ES-I3 (cell line): ENCODE data around the gene EOMES.

ENCODE experiments used
- H3K36me3 ChIP-seq: 2 replicates; pipeline ENCODE4 v1.6.1; 2013; ENCODE audit warnings: mild to moderate bottlenecking, low read length, control low read depth, moderate library complexity; ENCODE audit not compliant: insufficient read depth
- H3K4me1 ChIP-seq: 2 replicates; pipeline ENCODE4 v1.6.1; 2013; ENCODE audit warnings: mild to moderate bottlenecking, control low read depth, low read length; ENCODE audit not compliant: insufficient read depth
- H3K9ac ChIP-seq: 2 replicates; pipeline ENCODE4 v1.6.1; 2013; ENCODE audit warnings: low read depth, mild to moderate bottlenecking, low read length, moderate library complexity
- H3K9me3 ChIP-seq: 2 replicates; pipeline ENCODE4 v1.6.1; 2013; ENCODE audit warnings: mild to moderate bottlenecking, low read length, moderate library complexity; ENCODE audit not compliant: control insufficient read depth, insufficient read depth

Gene EOMES

DNA sequence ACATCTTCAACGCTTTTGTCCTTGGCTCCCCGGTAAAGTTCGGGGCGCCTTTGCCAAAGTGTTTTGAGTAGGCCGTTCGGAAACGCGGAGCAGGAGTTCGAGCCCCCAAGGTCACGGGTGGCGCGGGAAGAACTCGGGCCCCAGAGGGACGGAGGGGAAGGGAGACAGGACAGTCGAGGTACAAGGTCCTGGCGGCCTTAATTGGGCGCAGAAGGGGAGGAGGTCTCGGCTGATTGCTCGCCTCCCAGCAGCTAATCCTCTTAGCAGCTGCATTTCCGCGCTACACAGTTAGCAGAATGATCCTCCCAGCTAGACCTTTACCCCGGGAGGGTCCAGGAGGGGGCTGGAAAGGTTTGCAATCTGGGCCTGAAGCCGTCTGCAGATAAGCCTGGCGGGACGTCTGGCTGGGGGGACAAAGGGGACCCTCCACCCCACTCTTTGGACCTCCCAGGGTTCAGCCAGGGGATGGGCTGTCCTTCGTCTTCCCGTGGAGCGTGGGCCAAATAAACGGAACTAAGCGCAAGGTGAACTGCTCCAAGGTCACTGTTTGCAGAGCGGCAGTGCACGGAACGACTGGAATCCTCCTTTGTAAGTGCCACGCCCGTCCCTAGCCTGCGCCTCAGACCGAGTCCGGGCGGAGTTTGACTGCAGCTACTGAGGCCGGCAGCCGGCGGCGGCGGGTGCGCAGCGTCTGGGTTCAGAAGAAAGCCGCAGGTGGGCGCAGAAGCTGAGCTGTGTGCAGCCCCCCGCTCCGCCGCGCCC lies 7.2 kb downstream of the EOMES start:
- Histone ChIP-seq H3K4me1 (peaks cover 12% of the 10 kb centered on the region), H3K9me3 (peaks cover 4% of the 10 kb centered on the region; the same call in 1 of the 2 replicates), H3K9ac (peak overlapping the region; percentile 58; the same call in 1 of the 2 replicates), H3K36me3 (no peaks in the 10 kb centered on the region; the same call in 1 of the 2 replicates)

DNA sequence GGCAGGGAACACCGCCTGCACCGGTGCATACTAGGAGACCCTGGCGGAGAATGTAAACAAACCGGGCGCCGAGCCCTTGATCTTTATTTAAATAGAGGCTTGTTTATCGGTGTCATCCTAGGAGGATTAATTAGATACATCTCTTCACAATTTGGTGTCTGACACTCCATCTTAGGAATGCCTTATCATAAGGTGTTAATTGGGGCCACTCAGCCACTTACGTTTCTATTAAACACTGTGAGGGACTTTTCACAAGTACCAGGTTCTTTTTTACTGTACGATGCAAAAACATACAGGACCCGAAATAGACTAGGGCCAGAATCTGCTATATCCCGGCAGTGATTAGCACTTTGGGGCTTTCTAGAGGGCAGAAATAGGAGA lies 8.0 kb downstream of the EOMES start:
- H3K9me3 ChIP-seq: peaks cover 4% of the 10 kb centered on the region; the same call in 1 of the 2 replicates
- peaks cover 12% of the 10 kb centered on the region for H3K4me1 ChIP-seq
- H3K36me3 ChIP-seq: no peaks in the 10 kb centered on the region; the same call in 1 of the 2 replicates
- H3K9ac ChIP-seq: peak overlapping the region; percentile 58; the same call in 1 of the 2 replicates

DNA sequence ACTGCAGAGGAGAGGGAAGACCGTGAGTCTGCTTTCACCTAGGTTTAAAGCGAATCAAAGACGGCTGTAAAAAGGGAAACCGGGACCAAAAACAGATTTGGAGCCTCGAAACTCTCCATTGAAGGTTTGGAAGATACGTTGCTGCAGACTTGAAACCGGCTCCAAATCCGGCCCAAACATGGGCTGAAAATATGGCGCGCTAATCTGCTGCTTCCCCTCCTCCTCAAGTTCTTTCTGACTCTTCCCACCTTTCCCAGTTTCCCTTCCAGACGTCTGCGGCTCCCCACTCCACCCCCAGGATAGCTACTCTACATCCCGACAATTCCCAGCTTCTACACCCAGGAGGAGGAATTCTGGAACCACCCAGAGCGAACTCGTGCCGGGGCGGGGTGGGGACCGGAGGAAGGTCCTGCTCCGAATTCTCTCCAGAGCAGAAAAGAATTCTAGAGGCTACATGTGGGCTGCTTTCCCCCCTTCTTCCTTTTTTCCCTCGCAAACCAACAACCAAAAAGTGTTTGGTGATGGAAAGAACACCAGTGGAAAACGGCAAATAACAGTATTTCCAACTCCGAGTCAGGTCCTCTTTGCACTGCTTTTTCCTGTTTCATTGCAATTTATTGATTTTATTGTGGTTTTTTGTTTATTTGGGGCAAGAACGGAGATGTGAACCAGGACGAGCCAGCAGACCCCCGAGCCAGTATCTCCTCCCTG lies 8.5 kb downstream of the EOMES start:
- H3K9ac ChIP-seq: peak overlapping the region; percentile 58; the same call in 1 of the 2 replicates
- no peaks in the 10 kb centered on the region; the same call in 1 of the 2 replicates for H3K36me3 ChIP-seq
- peaks cover 4% of the 10 kb centered on the region; the same call in 1 of the 2 replicates for H3K9me3 ChIP-seq
- peaks cover 12% of the 10 kb centered on the region for H3K4me1 ChIP-seq

DNA sequence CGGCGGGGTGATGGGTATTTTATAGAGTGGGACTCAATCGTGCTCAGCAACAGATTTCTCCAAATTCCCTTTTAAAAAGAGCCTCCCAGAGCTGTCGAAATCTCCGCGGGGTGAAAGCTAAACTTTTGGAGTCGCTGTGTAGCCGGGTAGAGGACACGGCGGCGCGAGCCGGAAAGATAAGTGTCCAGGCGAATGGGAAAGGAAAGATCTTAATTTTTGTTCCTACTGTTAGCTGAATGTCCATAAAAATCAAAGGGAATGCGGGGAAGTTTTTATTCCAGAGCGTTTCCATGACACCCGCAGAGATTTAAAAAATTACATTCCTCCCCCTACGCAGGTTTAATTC lies 9.1 kb downstream of the EOMES start:
- H3K4me1 ChIP-seq: peaks cover 12% of the 10 kb centered on the region
- peak overlapping the region; percentile 58 for H3K9ac ChIP-seq
- H3K9me3 ChIP-seq: peaks cover 4% of the 10 kb centered on the region; the same call in 1 of the 2 replicates
- no peaks in the 10 kb centered on the region; the same call in 1 of the 2 replicates for H3K36me3 ChIP-seq

DNA sequence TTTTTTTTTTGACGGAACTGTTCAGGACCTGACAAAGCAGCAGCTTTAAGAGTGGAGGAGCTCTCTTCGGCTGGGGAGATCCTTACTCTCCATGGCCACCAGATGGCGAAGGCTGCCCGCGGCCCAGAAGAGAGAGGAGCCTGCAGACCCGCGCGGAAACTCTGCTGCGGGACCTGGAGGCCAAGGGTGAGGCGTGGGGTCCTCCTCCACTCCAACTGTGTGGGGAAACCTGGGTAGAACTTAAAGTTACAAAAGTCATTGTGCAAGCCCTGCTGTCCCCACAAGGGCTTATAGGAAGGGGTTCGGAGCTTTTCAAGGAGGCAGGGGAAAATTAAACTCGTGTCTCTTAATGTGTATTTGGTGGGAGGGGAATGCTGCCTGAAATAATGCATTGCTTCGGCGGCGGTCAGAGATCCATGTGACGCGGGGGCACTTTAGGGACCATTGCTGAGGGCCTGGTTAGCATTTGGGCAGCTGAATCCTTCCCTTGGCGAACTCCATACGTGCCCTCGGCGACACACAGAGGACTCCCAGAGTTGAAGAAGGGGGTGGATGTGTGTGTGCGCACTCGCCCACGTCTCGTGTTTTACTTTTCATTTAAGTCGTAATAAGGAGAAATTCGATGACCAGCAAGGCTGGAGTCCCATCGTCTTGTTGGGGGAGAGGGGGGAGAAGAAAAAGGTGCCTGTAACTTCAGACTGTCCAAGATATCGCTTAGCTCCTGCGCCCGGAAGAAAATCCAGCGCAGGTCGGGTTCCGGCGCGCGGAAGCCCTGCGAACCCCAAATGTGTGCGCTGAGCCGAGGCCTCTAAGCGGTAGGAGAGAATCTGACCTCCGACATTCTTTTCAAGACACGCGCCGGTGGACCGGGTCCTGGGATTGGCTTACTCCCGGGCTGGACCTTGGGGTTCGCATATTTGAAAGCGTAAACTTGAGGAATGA lies 9.7 kb downstream of the EOMES start:
- Histone ChIP-seq H3K9me3 (peaks cover 4% of the 10 kb centered on the region; the same call in 1 of the 2 replicates), H3K36me3 (no peaks in the 10 kb centered on the region; the same call in 1 of the 2 replicates), H3K4me1 (peaks cover 12% of the 10 kb centered on the region), H3K9ac (peak overlapping the region; percentile 58)

DNA sequence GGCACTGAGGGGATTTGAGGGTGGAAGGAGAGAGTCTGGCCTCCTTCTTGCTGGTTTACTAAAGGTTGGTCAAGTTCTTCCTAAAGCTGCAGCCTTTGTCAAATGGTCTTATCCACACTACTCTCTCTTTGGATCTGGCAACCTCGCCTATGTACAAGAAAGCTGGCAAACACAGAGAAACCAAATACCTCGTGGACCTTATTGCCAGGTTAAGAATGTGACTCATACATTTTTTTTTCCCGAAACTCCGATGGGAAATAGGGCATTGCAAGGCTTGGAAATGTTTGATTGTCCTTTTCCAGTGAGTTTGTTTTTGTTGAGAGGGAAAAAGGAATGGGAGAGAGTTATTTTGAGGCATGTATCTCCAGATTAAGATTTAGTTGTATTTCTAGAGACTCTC lies 13.9 kb downstream of the EOMES start:
- no peaks in the 10 kb centered on the region for H3K4me1 ChIP-seq
- H3K36me3 ChIP-seq: no peaks in the 10 kb centered on the region
- H3K9me3 ChIP-seq: peaks cover 4% of the 10 kb centered on the region; the same call in 1 of the 2 replicates
- no peak overlapping the region for H3K9ac ChIP-seq

DNA sequence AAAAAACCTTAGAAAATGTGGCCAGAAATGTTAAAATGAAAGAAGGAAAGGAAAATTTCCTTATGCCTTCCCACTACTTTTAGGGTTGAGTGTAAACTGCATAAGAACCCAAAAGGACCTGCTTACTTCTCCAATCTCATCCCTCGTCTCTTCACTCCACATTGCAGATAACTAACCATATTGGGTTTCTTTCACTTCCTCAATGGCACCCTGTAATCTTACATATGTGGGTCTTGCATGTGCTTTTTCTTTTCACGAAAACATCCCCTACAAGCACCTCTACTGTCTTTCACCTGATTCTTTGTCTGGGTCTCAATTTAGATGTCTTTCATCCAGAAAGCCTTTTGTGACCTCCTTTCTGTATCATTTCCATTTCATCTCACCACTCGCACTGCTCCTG lies 23.1 kb downstream of the EOMES start:
- no peaks in the 10 kb centered on the region for H3K9me3 ChIP-seq
- no peak overlapping the region for H3K9ac ChIP-seq
- no peaks in the 10 kb centered on the region for H3K36me3 ChIP-seq
- no peaks in the 10 kb centered on the region for H3K4me1 ChIP-seq

DNA sequence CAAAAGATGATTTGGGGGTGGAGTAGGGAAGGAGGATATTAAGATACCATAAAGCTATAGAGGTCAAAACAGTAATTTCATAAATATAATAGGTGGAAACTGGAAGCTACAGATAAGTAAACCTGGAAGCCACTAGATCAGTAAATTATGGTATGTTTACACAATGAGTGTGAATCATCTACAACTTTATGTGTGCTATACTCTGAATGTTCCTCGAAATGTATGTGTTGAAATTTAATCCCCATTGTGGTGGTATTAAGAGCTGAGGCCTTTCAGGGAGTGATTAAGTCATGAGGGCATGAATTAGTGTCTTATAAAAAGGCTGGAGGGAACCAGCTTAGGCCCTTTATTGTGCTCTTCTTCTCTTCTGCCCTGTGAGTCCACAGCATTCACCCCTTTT lies 25.2 kb downstream of the EOMES start:
- Histone ChIP-seq H3K4me1 (no peaks in the 10 kb centered on the region), H3K9ac (no peak overlapping the region), H3K36me3 (no peaks in the 10 kb centered on the region), H3K9me3 (no peaks in the 10 kb centered on the region)

DNA sequence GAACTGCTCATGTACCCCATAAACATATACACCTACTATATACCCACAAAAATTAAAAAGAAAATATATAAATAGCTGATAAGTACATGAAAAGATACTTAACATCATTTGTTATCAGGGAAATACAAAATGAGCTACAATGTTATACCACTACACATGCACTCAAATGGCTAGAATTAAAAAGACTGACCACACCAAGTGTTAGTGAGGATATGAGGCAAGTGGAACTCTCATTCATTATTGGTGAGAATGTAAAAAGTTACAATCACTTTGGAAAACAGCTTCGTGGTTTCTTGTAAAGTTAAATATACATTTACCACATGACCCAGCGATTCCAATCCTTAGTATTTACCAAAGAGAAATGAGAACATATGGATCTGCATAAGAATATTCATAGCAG lies 26.5 kb downstream of the EOMES start:
- H3K9me3 ChIP-seq: no peaks in the 10 kb centered on the region
- H3K4me1 ChIP-seq: no peaks in the 10 kb centered on the region
- H3K36me3 ChIP-seq: no peaks in the 10 kb centered on the region
- no peak overlapping the region for H3K9ac ChIP-seq

DNA sequence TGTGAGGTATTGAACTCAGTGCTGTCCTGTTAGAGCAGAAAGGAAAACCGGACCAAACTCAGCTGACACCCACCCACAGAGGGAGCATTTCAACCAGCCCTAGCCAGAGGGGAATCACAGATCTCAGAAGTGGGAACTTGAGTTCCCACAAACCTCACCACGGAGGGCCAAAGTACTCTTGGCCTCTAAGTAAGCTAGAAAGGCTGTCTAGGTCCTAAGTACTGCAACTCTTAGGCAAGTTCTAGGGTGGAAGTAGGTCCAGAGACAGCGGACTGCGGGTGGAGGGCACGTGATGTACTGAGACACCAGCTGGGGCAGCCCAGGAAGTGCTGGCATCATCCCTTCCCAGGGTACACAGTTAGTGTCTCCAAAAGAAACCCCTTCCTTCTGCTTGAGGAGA lies 34.1 kb downstream of the EOMES start:
- H3K36me3 ChIP-seq: no peaks in the 10 kb centered on the region
- H3K9me3 ChIP-seq: no peaks in the 10 kb centered on the region
- H3K9ac ChIP-seq: no peak overlapping the region
- no peaks in the 10 kb centered on the region for H3K4me1 ChIP-seq

DNA sequence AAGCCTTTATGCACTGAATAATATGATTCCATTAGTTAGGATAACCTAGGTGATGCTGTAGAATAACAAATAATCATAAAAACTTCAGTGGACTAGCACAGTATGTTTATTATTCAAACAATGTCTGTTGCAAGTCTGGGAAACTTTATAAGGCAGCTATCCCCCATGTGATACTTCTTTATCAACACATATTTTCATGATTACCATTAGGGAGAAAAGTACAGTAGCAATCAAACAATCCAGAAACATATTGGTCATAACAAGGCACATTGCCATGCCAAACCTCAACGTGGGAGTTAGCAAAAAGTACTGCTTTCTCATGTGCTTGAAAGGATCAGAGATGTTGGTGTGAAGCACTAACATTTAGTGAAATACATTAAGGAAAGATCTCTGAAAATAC lies 35.5 kb downstream of the EOMES start:
- H3K9ac ChIP-seq: no peak overlapping the region
- no peaks in the 10 kb centered on the region for H3K4me1 ChIP-seq
- H3K36me3 ChIP-seq: no peaks in the 10 kb centered on the region
- no peaks in the 10 kb centered on the region for H3K9me3 ChIP-seq

DNA sequence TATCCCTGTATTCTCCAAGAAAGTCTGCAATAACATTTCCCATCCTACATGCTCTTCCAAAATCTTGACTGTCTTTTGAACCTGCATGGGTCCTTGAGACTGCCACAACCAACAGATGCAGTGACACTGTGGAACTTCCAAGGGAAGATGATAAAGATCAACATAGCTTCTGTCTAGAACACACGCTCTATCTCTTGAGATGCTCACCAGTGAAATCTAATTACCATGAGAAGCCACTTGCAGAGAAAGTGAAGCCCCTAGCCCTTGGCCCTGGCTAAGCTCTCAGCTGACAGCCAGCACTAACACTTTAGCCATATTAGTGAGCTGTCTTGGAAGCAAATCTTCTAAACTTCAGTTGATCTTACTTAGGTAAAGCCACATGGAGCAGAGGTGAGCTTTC lies 36.6 kb downstream of the EOMES start:
- Histone ChIP-seq H3K36me3 (no peaks in the 10 kb centered on the region), H3K4me1 (no peaks in the 10 kb centered on the region), H3K9ac (no peak overlapping the region), H3K9me3 (no peaks in the 10 kb centered on the region)

DNA sequence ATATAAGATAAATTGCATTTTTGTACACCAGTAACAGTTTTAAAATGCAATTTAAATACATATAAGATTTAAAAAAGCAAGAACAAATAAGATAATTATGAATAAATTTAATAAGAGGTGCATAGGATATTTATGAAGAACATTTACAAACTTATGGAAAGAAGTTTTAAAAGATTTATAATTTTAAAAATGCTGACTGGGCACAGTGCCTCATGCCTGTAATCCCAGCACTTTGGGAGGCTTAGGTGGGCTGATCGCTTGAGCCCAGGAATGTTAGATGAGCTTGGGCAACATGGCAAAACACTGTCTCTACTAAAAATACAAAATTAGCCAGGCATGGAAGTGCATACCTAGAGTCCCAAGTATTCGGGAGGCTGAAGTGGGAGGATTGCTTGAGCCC lies 37.8 kb downstream of the EOMES start:
- Histone ChIP-seq H3K9me3 (no peaks in the 10 kb centered on the region), H3K36me3 (no peaks in the 10 kb centered on the region), H3K9ac (no peak overlapping the region), H3K4me1 (peaks cover 5% of the 10 kb centered on the region; the same call in 1 of the 2 replicates)

DNA sequence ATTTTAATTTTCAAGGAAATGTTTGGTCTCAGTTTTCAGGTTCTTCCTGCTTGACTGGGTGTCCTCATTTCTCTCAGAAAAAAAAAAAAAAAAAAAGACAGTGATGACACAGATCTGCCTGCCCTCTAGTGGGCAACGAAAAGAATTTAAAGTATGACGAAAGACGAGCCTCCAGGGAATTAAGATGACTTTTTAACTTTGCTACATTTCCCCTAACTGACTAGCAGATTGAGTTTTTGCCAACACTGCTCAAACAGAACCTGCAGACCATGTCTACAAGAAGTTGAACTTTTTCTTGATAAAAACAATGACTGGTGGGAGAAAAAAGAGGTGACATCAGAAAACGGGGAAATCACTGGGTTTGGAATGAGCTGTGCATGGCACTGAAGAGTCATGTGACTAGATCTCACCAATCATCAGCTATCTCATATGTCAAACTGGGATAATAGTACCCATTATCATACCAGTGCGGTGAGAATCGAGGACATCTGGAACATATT lies 40.8 kb downstream of the EOMES start:
- Histone ChIP-seq H3K9ac (peak overlapping the region; percentile 42), H3K9me3 (no peaks in the 10 kb centered on the region), H3K4me1 (peaks cover 5% of the 10 kb centered on the region; the same call in 1 of the 2 replicates), H3K36me3 (no peaks in the 10 kb centered on the region)
